ENCODE measurements around the gene CREBRF.
"Not testable (repeated sequence)": the region's sequence is repeated elsewhere in the genome, so short reads cannot be mapped to it uniquely, and the experiment has no call there.

CREBRF gene

GRCh38 chr5:173099461-173099860 is 43.3 kb downstream of the CREBRF start:
- no peak for DNase-seq
- Histone ChIP-seq H3K4me3 (ENCODE audit: insufficient read depth, low read depth, low read length, poor library complexity, severe bottlenecking) (no peak overlapping the region), H3K27me3 (replicated peaks; ENCODE audit: control insufficient read depth, insufficient read depth, low read length, poor library complexity, severe bottlenecking) (no peaks in the 10 kb centered on the region), H3K4me1 (ENCODE audit: control insufficient read depth, insufficient read depth, low read length, poor library complexity, severe bottlenecking) (peaks cover 7% of the 10 kb centered on the region), H3K36me3 (ENCODE audit: control insufficient read depth, insufficient read depth, low read length) (peaks cover 22% of the 10 kb centered on the region), H3K9me3 (ENCODE audit: control insufficient read depth, low read length) (no peaks in the 10 kb centered on the region), H3K27ac (ENCODE audit: insufficient read depth, low read length, poor library complexity, severe bottlenecking) (no peak overlapping the region)

- DNase-seq: no peak
These were observed 45.1 kb downstream of the CREBRF start for GRCh38 chr5:173101245-173101644.

GRCh38 chr5:173103411-173103810 is 47.3 kb downstream of the CREBRF start:
- Histone ChIP-seq H3K27ac (ENCODE audit: insufficient read depth, low read length, poor library complexity, severe bottlenecking) (no peak overlapping the region), H3K9me3 (ENCODE audit: control insufficient read depth, low read length) (no peaks in the 10 kb centered on the region), H3K27me3 (replicated peaks; ENCODE audit: control insufficient read depth, insufficient read depth, low read length, poor library complexity, severe bottlenecking) (no peaks in the 10 kb centered on the region), H3K4me1 (ENCODE audit: control insufficient read depth, insufficient read depth, low read length, poor library complexity, severe bottlenecking) (peaks cover 7% of the 10 kb centered on the region), H3K4me3 (ENCODE audit: insufficient read depth, low read depth, low read length, poor library complexity, severe bottlenecking) (no peak overlapping the region), H3K36me3 (ENCODE audit: control insufficient read depth, insufficient read depth, low read length) (peaks cover 24% of the 10 kb centered on the region)
- no peak for DNase-seq

More at GRCh38 chr5:173101245-173101644, 45.1 kb downstream of the CREBRF start:
- peaks cover 7% of the 10 kb centered on the region for H3K4me1 ChIP-seq (ENCODE audit: control insufficient read depth, insufficient read depth, low read length, poor library complexity, severe bottlenecking)
- no peak overlapping the region for H3K4me3 ChIP-seq (ENCODE audit: insufficient read depth, low read depth, low read length, poor library complexity, severe bottlenecking)
- no peak overlapping the region for H3K27ac ChIP-seq (ENCODE audit: insufficient read depth, low read length, poor library complexity, severe bottlenecking)
- H3K9me3 ChIP-seq (ENCODE audit: control insufficient read depth, low read length): no peaks in the 10 kb centered on the region
- peaks cover 22% of the 10 kb centered on the region for H3K36me3 ChIP-seq (ENCODE audit: control insufficient read depth, insufficient read depth, low read length)
- H3K27me3 ChIP-seq (replicated peaks; ENCODE audit: control insufficient read depth, insufficient read depth, low read length, poor library complexity, severe bottlenecking): no peaks in the 10 kb centered on the region

GRCh38 chr5:173108914-173109313 is 52.8 kb downstream of the CREBRF start:
- H3K4me3 ChIP-seq (ENCODE audit: insufficient read depth, low read depth, low read length, poor library complexity, severe bottlenecking): no peak overlapping the region
- no peak overlapping the region for H3K27ac ChIP-seq (ENCODE audit: insufficient read depth, low read length, poor library complexity, severe bottlenecking)
- peaks cover 36% of the 10 kb centered on the region for H3K36me3 ChIP-seq (ENCODE audit: control insufficient read depth, insufficient read depth, low read length)
- DNase-seq: no peak
- no peaks in the 10 kb centered on the region for H3K27me3 ChIP-seq (replicated peaks; ENCODE audit: control insufficient read depth, insufficient read depth, low read length, poor library complexity, severe bottlenecking)
- no peaks in the 10 kb centered on the region for H3K4me1 ChIP-seq (ENCODE audit: control insufficient read depth, insufficient read depth, low read length, poor library complexity, severe bottlenecking)
- H3K9me3 ChIP-seq (ENCODE audit: control insufficient read depth, low read length): no peaks in the 10 kb centered on the region

GRCh38 chr5:173114536-173114935 is 58.4 kb downstream of the CREBRF start:
- H3K27me3 ChIP-seq (replicated peaks; ENCODE audit: control insufficient read depth, insufficient read depth, low read length, poor library complexity, severe bottlenecking): no peaks in the 10 kb centered on the region
- no peak for DNase-seq
- H3K4me3 ChIP-seq (ENCODE audit: insufficient read depth, low read depth, low read length, poor library complexity, severe bottlenecking): no peak overlapping the region
- H3K4me1 ChIP-seq (ENCODE audit: control insufficient read depth, insufficient read depth, low read length, poor library complexity, severe bottlenecking): no peaks in the 10 kb centered on the region
- H3K9me3 ChIP-seq (ENCODE audit: control insufficient read depth, low read length): no peaks in the 10 kb centered on the region
- peaks cover 49% of the 10 kb centered on the region for H3K36me3 ChIP-seq (ENCODE audit: control insufficient read depth, insufficient read depth, low read length)
- no peak overlapping the region for H3K27ac ChIP-seq (ENCODE audit: insufficient read depth, low read length, poor library complexity, severe bottlenecking)

GRCh38 chr5:173119719-173120118 is 63.6 kb downstream of the CREBRF start:
- Histone ChIP-seq H3K4me3 (ENCODE audit: insufficient read depth, low read depth, low read length, poor library complexity, severe bottlenecking) (no peak overlapping the region), H3K36me3 (ENCODE audit: control insufficient read depth, insufficient read depth, low read length) (peaks cover 40% of the 10 kb centered on the region), H3K9me3 (ENCODE audit: control insufficient read depth, low read length) (no peaks in the 10 kb centered on the region), H3K27me3 (replicated peaks; ENCODE audit: control insufficient read depth, insufficient read depth, low read length, poor library complexity, severe bottlenecking) (no peaks in the 10 kb centered on the region), H3K27ac (ENCODE audit: insufficient read depth, low read length, poor library complexity, severe bottlenecking) (no peak overlapping the region), H3K4me1 (ENCODE audit: control insufficient read depth, insufficient read depth, low read length, poor library complexity, severe bottlenecking) (no peaks in the 10 kb centered on the region)
- DNase-seq: no peak

GRCh38 chr5:173123416-173123815 is 67.3 kb downstream of the CREBRF start:
- no peaks in the 10 kb centered on the region for H3K9me3 ChIP-seq (ENCODE audit: control insufficient read depth, low read length)
- H3K4me3 ChIP-seq (ENCODE audit: insufficient read depth, low read depth, low read length, poor library complexity, severe bottlenecking): no peak overlapping the region
- H3K4me1 ChIP-seq (ENCODE audit: control insufficient read depth, insufficient read depth, low read length, poor library complexity, severe bottlenecking): no peaks in the 10 kb centered on the region
- H3K27ac ChIP-seq (ENCODE audit: insufficient read depth, low read length, poor library complexity, severe bottlenecking): no peak overlapping the region
- H3K27me3 ChIP-seq (replicated peaks; ENCODE audit: control insufficient read depth, insufficient read depth, low read length, poor library complexity, severe bottlenecking): no peaks in the 10 kb centered on the region
- H3K36me3 ChIP-seq (ENCODE audit: control insufficient read depth, insufficient read depth, low read length): peaks cover 27% of the 10 kb centered on the region
- DNase-seq: no peak

GRCh38 chr5:173132166-173132565 is 76.0 kb downstream of the CREBRF start:
- H3K9me3 ChIP-seq (ENCODE audit: control insufficient read depth, low read length); DNase-seq; H3K4me1 ChIP-seq (ENCODE audit: control insufficient read depth, insufficient read depth, low read length, poor library complexity, severe bottlenecking); H3K27me3 ChIP-seq (replicated peaks; ENCODE audit: control insufficient read depth, insufficient read depth, low read length, poor library complexity, severe bottlenecking); H3K27ac ChIP-seq (ENCODE audit: insufficient read depth, low read length, poor library complexity, severe bottlenecking); H3K4me3 ChIP-seq (ENCODE audit: insufficient read depth, low read depth, low read length, poor library complexity, severe bottlenecking): not testable (repeated sequence)
- peaks cover 23% of the 10 kb centered on the region for H3K36me3 ChIP-seq (ENCODE audit: control insufficient read depth, insufficient read depth, low read length)

GRCh38 chr5:173138707-173139106 is 82.6 kb downstream of the CREBRF start:
- Histone ChIP-seq H3K4me1 (ENCODE audit: control insufficient read depth, insufficient read depth, low read length, poor library complexity, severe bottlenecking) (no peaks in the 10 kb centered on the region), H3K4me3 (ENCODE audit: insufficient read depth, low read depth, low read length, poor library complexity, severe bottlenecking) (no peak overlapping the region), H3K36me3 (ENCODE audit: control insufficient read depth, insufficient read depth, low read length) (peaks cover 17% of the 10 kb centered on the region), H3K9me3 (ENCODE audit: control insufficient read depth, low read length) (no peaks in the 10 kb centered on the region), H3K27me3 (replicated peaks; ENCODE audit: control insufficient read depth, insufficient read depth, low read length, poor library complexity, severe bottlenecking) (no peaks in the 10 kb centered on the region), H3K27ac (ENCODE audit: insufficient read depth, low read length, poor library complexity, severe bottlenecking) (no peak overlapping the region)
- DNase-seq: no peak

- Histone ChIP-seq H3K27me3 (replicated peaks; ENCODE audit: control insufficient read depth, insufficient read depth, low read length, poor library complexity, severe bottlenecking) (no peaks in the 10 kb centered on the region), H3K4me1 (ENCODE audit: control insufficient read depth, insufficient read depth, low read length, poor library complexity, severe bottlenecking) (no peaks in the 10 kb centered on the region), H3K36me3 (ENCODE audit: control insufficient read depth, insufficient read depth, low read length) (peaks cover 13% of the 10 kb centered on the region), H3K27ac (ENCODE audit: insufficient read depth, low read length, poor library complexity, severe bottlenecking) (no peak overlapping the region), H3K4me3 (ENCODE audit: insufficient read depth, low read depth, low read length, poor library complexity, severe bottlenecking) (no peak overlapping the region), H3K9me3 (ENCODE audit: control insufficient read depth, low read length) (no peaks in the 10 kb centered on the region)
- no peak for DNase-seq
These were observed 83.5 kb downstream of the CREBRF start for GRCh38 chr5:173139631-173140030.

GRCh38 chr5:173140769-173141168 is 84.6 kb downstream of the CREBRF start:
- Histone ChIP-seq H3K9me3 (ENCODE audit: control insufficient read depth, low read length) (no peaks in the 10 kb centered on the region), H3K36me3 (ENCODE audit: control insufficient read depth, insufficient read depth, low read length) (peaks cover 8% of the 10 kb centered on the region), H3K27me3 (replicated peaks; ENCODE audit: control insufficient read depth, insufficient read depth, low read length, poor library complexity, severe bottlenecking) (no peaks in the 10 kb centered on the region), H3K27ac (ENCODE audit: insufficient read depth, low read length, poor library complexity, severe bottlenecking) (no peak overlapping the region), H3K4me3 (ENCODE audit: insufficient read depth, low read depth, low read length, poor library complexity, severe bottlenecking) (no peak overlapping the region), H3K4me1 (ENCODE audit: control insufficient read depth, insufficient read depth, low read length, poor library complexity, severe bottlenecking) (peaks cover 6% of the 10 kb centered on the region)
- DNase-seq: no peak
